GM12878 (cell line): ENCODE measurements around the gene EP300. TPM values are rescaled to one million over a fixed set of nuclear protein-coding genes. Genes with fewer than 3 reads are reported as not detected.

Experiments
- ATAC-seq: fragments of 200-7000 bp; cut with Tn5 transposase; 3 replicates; pipeline ENCODE4 v1.9.1; 2020; ENCODE audit warnings: mild to moderate bottlenecking, moderate library complexity
- BruUV-seq: library from RNA; stranded (reverse); fragments of 400-500 nt; replicated peaks from 2 replicates; lab custom pipeline; 2021; lab: Mats Ljungman, UMichigan
- CTCF ChIA-PET: fragments of 300-600 bp; sonication (Branson Sonifier 250); formaldehyde crosslinking; extraction: SDS; loops from one replicate; lab custom pipeline; 2021; ENCODE audit warnings: inconsistent platforms; lab: Yijun Ruan, JAX
- POLR2A ChIA-PET: fragments of 350-600 bp; formaldehyde crosslinking; extraction: SDS; loops from one replicate; lab custom pipeline; 2021; ENCODE audit warnings: inconsistent platforms; lab: Charles Lee
- RAD21 ChIA-PET: fragments of 300-600 bp; sonication (Branson Sonifier 250); formaldehyde crosslinking; loops from one replicate; lab custom pipeline; 2023; ENCODE audit warnings: antibody characterized with exemption; ENCODE audit not compliant: unreplicated experiment; lab: Charles Lee
- SMC1A ChIA-PET: fragments of 300-600 bp; sonication (Branson Sonifier 250); formaldehyde crosslinking; loops from one replicate; lab custom pipeline; 2023; ENCODE audit not compliant: unreplicated experiment, uncharacterized antibody; lab: Charles Lee
- DNase-seq: peaks from one replicate; pipeline ENCODE4 v3.0.0-alpha.2; 2011; ENCODE audit warnings: low read depth, low spot score
- FAIRE-seq: peaks from 3 replicates; lab custom pipeline; 2011; peaks lifted over from hg19 to GRCh38; lab: Jason Lieb, UNC
- H2AFZ ChIP-seq: 2 replicates; pipeline ENCODE4 v1.6.0; 2011; ENCODE audit warnings: low read depth, low read length, control low read depth; ENCODE audit not compliant: control insufficient read depth
- H3K27ac ChIP-seq: 2 replicates; pipeline ENCODE4 v1.5.1; 2011; ENCODE audit warnings: control low read depth; ENCODE audit not compliant: control insufficient read depth, insufficient read depth
- H3K27me3 ChIP-seq, 2 experiments: replicated peaks in 1 of 2; 2 replicates each; pipeline versions ENCODE4 v1.6.0 to v1.6.1; 2011; ENCODE audit warnings: low read length in 1 of 2; ENCODE audit not compliant: control insufficient read depth in 2 of 2, insufficient read depth in 2 of 2
- H3K36me3 ChIP-seq, 2 experiments: 2 replicates each; pipeline ENCODE4 v1.5.1; 2011; ENCODE audit warnings: low read length in 1 of 2; ENCODE audit not compliant: control insufficient read depth in 2 of 2, insufficient read depth in 2 of 2
- H3K4me1 ChIP-seq: 2 replicates; pipeline ENCODE4 v1.6.1; 2011; ENCODE audit warnings: mild to moderate bottlenecking, low read length, moderate library complexity, mixed read lengths; ENCODE audit not compliant: control insufficient read depth, insufficient read depth
- H3K4me2 ChIP-seq: 2 replicates; pipeline ENCODE4 v1.6.0; 2011; ENCODE audit warnings: control low read depth; ENCODE audit not compliant: control insufficient read depth, insufficient read depth
- H3K4me3 ChIP-seq: fragments of 200-600 bp; sonication (generic); 2 replicates; pipeline ENCODE4 v1.5.1; 2016
- H3K79me2 ChIP-seq: 2 replicates; pipeline ENCODE4 v1.6.0; 2011; ENCODE audit warnings: low read length; ENCODE audit not compliant: control insufficient read depth, insufficient read depth
- H3K9ac ChIP-seq: 2 replicates; pipeline ENCODE4 v1.8.0; 2011; ENCODE audit warnings: low read length, control low read depth, mixed read lengths; ENCODE audit not compliant: control insufficient read depth, insufficient read depth
- H3K9me3 ChIP-seq: replicated peaks from 3 replicates; pipeline ENCODE4 v1.5.1; 2011; ENCODE audit warnings: mild to moderate bottlenecking, low read length; ENCODE audit not compliant: control insufficient read depth, insufficient read depth
- H4K20me1 ChIP-seq: 2 replicates; pipeline ENCODE4 v1.6.0; 2011; ENCODE audit not compliant: control insufficient read depth, insufficient read depth
- BACH1 ChIP-seq: fragments of 450-650 bp; IDR thresholded peaks from 2 replicates; pipeline ENCODE4 v1.6.1; 2017; ENCODE audit warnings: mild to moderate bottlenecking, borderline replicate concordance
- CBX3 ChIP-seq: fragments of 200-600 bp; sonication (generic); IDR thresholded peaks from 2 replicates; pipeline ENCODE4 v1.6.1; 2016; ENCODE audit warnings: low read depth, borderline replicate concordance
- CHD1 ChIP-seq: IDR thresholded peaks from 2 replicates; pipeline ENCODE4 v1.6.1; 2012; ENCODE audit warnings: low read depth, low read length, improper control_type of control experiment
- CREM ChIP-seq: IDR thresholded peaks from 2 replicates; pipeline ENCODE4 v1.6.1; 2014; ENCODE audit warnings: antibody characterized with exemption, low read depth
- EED ChIP-seq: sonication (generic); IDR thresholded peaks from 2 replicates; pipeline ENCODE4 v1.6.1; 2016; ENCODE audit warnings: antibody characterized with exemption, low read depth
- FOXM1 ChIP-seq: IDR thresholded peaks from 2 replicates; pipeline ENCODE4 v1.6.1; 2012; ENCODE audit warnings: low read depth, mild to moderate bottlenecking, inconsistent platforms, low read length, moderate library complexity
- HCFC1 ChIP-seq: fragments of 150-350 bp; IDR thresholded peaks from 2 replicates; pipeline ENCODE4 v1.6.1; 2014; ENCODE audit warnings: low read length
- IRF4 ChIP-seq: IDR thresholded peaks from 2 replicates; pipeline ENCODE4 v1.6.1; 2011; ENCODE audit warnings: low read depth, low read length
- MYB ChIP-seq: fragments of 150-350 bp; IDR thresholded peaks from 2 replicates; pipeline ENCODE4 v1.6.1; 2014; ENCODE audit warnings: mild to moderate bottlenecking, low read depth, low read length, borderline replicate concordance
- NFYA ChIP-seq: IDR thresholded peaks from 2 replicates; pipeline ENCODE4 v1.6.1; 2011; ENCODE audit warnings: low read depth, mild to moderate bottlenecking, low read length, improper control_type of control experiment, borderline replicate concordance
- POU2F2 ChIP-seq: IDR thresholded peaks from 3 replicates; pipeline ENCODE4 v1.6.1; 2011; ENCODE audit warnings: low read depth, mild to moderate bottlenecking, low read length, borderline replicate concordance
- REST ChIP-seq: IDR thresholded peaks from 2 replicates; pipeline ENCODE4 v1.6.1; 2012; ENCODE audit warnings: mild to moderate bottlenecking, low read depth, low read length
- TAF1 ChIP-seq: IDR thresholded peaks from 2 replicates; pipeline ENCODE4 v1.6.1; 2011; ENCODE audit warnings: mild to moderate bottlenecking, low read depth, low read length, borderline replicate concordance
- TCF12 ChIP-seq: IDR thresholded peaks from 2 replicates; pipeline ENCODE4 v1.6.1; 2011; ENCODE audit warnings: low read depth, mild to moderate bottlenecking, low read length
- TCF7 ChIP-seq: IDR thresholded peaks from 2 replicates; pipeline ENCODE4 v1.6.1; 2014; ENCODE audit warnings: antibody characterized with exemption, borderline replicate concordance
- USF2 ChIP-seq: IDR thresholded peaks from 2 replicates; pipeline ENCODE4 v1.6.1; 2011; ENCODE audit warnings: low read depth, low read length, improper control_type of control experiment, borderline replicate concordance
- YY1 ChIP-seq: IDR thresholded peaks from 2 replicates; pipeline ENCODE4 v1.6.1; 2011; ENCODE audit warnings: low read depth, mild to moderate bottlenecking, low read length
- WGBS: methylation state at CpG from one replicate; pipeline ENCODE4 v1.1.6; 2016; ENCODE audit warnings: low lambda C conversion rate; ENCODE audit not compliant: insufficient replicate concordance, insufficient coverage; ENCODE audit errors: missing lambda C conversion rate; 5-methylcytosine and 5-hydroxymethylcytosine counted together
- in situ Hi-C: fragments of 300-500 bp; cut with MboI; formaldehyde crosslinking; loops from 9 replicates; pipeline ENCODE4 v1.14.3; 2018; ENCODE audit warnings: mixed read lengths
- intact Hi-C: fragments of 100-400 bp; cut with micrococcal nuclease; formaldehyde crosslinking; loops from one replicate; pipeline ENCODE4 v1.14.2; 2022; ENCODE audit not compliant: unreplicated experiment
- polyA plus RNA-seq, 11 experiments: library from polyadenylated mRNA; depleted of rRNA in 4 of 11; unstranded in 6 of 11; stranded (reverse) in 5 of 11; fragments of >200 nt; fragmentation: Nextera tagmentation in 4 of 11; fragmentation: Illumina TruSeq in 1 of 11; extraction: Ambion mirVana in 4 of 11; extraction: Trizol in 1 of 11; gene quantifications; 1 replicate in 1 of 11; 2 replicates in 10 of 11; pipeline versions ENCODE4 v1.2.1 to v1.2.3, GENCODE V29; 2011 to 2016; ENCODE audit warnings: inconsistent platforms in 2 of 11, missing spikeins in 2 of 11, low read depth in 1 of 11
- total RNA-seq, 4 experiments: library from RNA; depleted of rRNA in 3 of 4; stranded (reverse); fragments of >200 nt in 3 of 4; fragmentation: Illumina TruSeq in 1 of 4; extraction: Trizol in 1 of 4; gene quantifications; 2 replicates each; pipeline versions ENCODE4 v1.2.1 to v1.2.3, GENCODE V29; 2013 to 2021

Gene EP300
- total and polyA plus RNA-seq, 10 of the 15 experiments (the other 5 are each of a cell fraction or from before 2014, with no cell fraction given) = 5.5 to 48.5 (median 23.6) TPM

- Histone ChIP-seq H3K27me3 (no peaks in the 10 kb centered on the region), H3K4me3 (peak overlapping the region; percentile 95), H3K27ac (peak overlapping the region; percentile 98), H3K9ac (peak overlapping the region; percentile 96), H3K4me1 (no peaks in the 10 kb centered on the region; the same call in 1 of the 2 replicates), H3K9me3 (no peaks in the 10 kb centered on the region), H4K20me1 (peaks cover 4% of the 10 kb centered on the region; the same call in 1 of the 2 replicates), H3K4me2 (peak overlapping the region; percentile 68), H3K79me2 (peaks cover 59% of the 10 kb centered on the region), H3K36me3 (no peaks in the 10 kb centered on the region), H2AFZ (no peak overlapping the region; the same call in 1 of the 2 replicates)
- ChIA-PET POLR2A (interaction anchor here (0.5 to 2.9 kb wide), 11 partner anchors 9 to 913 kb away, joined by 3 to 31 read pairs (median 3); partner anchors contain the start of gene RBX1), RAD21 (interaction anchor here (1.2 to 3.7 kb wide), 6 partner anchors 10 to 170 kb away, joined by 3 to 42 read pairs (median 10); partner anchors contain the start of gene RBX1), CTCF (interaction anchor here (1.1 to 2.4 kb wide), 4 partner anchors 133 to 170 kb away, joined by 3 to 13 read pairs (median 6); no protein-coding TSS in a partner anchor), SMC1A (interaction anchor here (0.8 to 3.3 kb wide), 10 partner anchors 13 to 235 kb away, joined by 3 to 30 read pairs (median 4); partner anchors contain the start of gene RBX1)
- BruUV-seq = no TSS peak
- ATAC-seq (peak; percentile 16), FAIRE-seq (no peak), DNase-seq (no peak)
- intact Hi-C loops = loop anchor here (5.0 kb wide), 1 partner anchor 209 kb away; the partner anchor contains the start of gene ZC3H7B
- TF ChIP-seq HCFC1 (no peak), YY1 (peak; percentile 64; the same call in 1 of the 2 replicates), NFYA (no peak), TCF12 (no peak), MYB (no peak), IRF4 (no peak), TAF1 (no peak), BACH1 (no peak), CHD1 (no peak), USF2 (no peak), TCF7 (no peak), CBX3 (no peak), FOXM1 (no peak), REST (no peak), POU2F2 (no peak), EED (0 out of 2 replicates have a peak, but pooled peaks have one; percentile 2), CREM (no peak)
- 1% methylated on average over 31 of the region's 31 CpGs for WGBS
- in situ Hi-C loops = no loop called here
Observed at GRCh38 chr22:41092847-41093411, 537 bp downstream of the EP300 start.
